ENCODE measurements around the gene ZNF496. TPM values are rescaled to one million over a fixed set of nuclear protein-coding genes. Genes with fewer than 3 reads are reported as not detected.
"Not testable (repeated sequence)": the region's sequence is repeated elsewhere in the genome, so short reads cannot be mapped to it uniquely, and the experiment has no call there.

The ZNF496 gene
- total RNA-seq, 1 experiment from 2014 or later, result 37.6 TPM

DNA sequence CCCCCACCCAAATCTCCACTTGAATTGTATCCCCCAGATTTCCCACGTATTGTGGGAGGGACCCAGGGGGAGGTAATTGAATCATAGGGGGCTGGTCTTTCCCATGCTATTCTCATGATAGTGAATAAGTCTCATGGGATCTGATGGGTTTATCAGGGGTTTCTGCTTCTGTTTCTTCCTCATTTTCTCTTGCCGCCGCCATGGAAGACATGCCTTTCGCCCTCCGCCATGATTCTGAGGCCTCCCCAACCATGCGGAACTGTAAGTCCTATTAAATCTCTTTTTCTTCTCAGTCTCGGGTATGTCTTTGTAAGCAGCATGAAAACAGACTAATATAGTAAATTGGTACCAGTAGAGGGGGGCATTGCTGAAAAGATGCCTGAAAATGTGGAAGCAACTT is 33.4 kb upstream of the ZNF496 start:
- Histone ChIP-seq H3K9me2 (ENCODE audit: insufficient read depth) (no peaks in the 10 kb centered on the region), H3K36me3 (ENCODE audit: low read depth) (no peaks in the 10 kb centered on the region), H3K27ac (no peak overlapping the region), H3F3A (ENCODE audit: insufficient read depth, low read depth) (no peaks in the 10 kb centered on the region), H3K9me3 (ENCODE audit: insufficient read depth, low read depth) (no peaks in the 10 kb centered on the region), H3K4me2 (no peak overlapping the region), H2AFZ (no peak overlapping the region), H3K27me3 (ENCODE audit: insufficient read depth, low read depth) (no peaks in the 10 kb centered on the region), H3K79me2 (ENCODE audit: low read depth) (no peaks in the 10 kb centered on the region), H4K20me1 (ENCODE audit: insufficient read depth) (no peaks in the 10 kb centered on the region), H3K4me3 (no peak overlapping the region), H3K4me1 (replicated peaks; ENCODE audit: insufficient read depth) (no peaks in the 10 kb centered on the region)
- no peak for DNase-seq
- POLR2A ChIA-PET (ENCODE audit: unreplicated experiment), result no interaction called here
- BruUV-seq (replicated peaks), result no TSS peak
- intact Hi-C loops (cut with micrococcal nuclease; ENCODE audit: unreplicated experiment), result no loop called here
- CTCF ChIA-PET, result no interaction called here
- TF ChIP-seq, protein P1, sequence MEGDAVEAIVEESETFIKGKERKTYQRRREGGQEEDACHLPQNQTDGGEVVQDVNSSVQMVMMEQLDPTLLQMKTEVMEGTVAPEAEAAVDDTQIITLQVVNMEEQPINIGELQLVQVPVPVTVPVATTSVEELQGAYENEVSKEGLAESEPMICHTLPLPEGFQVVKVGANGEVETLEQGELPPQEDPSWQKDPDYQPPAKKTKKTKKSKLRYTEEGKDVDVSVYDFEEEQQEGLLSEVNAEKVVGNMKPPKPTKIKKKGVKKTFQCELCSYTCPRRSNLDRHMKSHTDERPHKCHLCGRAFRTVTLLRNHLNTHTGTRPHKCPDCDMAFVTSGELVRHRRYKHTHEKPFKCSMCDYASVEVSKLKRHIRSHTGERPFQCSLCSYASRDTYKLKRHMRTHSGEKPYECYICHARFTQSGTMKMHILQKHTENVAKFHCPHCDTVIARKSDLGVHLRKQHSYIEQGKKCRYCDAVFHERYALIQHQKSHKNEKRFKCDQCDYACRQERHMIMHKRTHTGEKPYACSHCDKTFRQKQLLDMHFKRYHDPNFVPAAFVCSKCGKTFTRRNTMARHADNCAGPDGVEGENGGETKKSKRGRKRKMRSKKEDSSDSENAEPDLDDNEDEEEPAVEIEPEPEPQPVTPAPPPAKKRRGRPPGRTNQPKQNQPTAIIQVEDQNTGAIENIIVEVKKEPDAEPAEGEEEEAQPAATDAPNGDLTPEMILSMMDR (conservative IDR thresholded peaks at IDR 0.05), result no peak
- TF ChIP-seq EZH2 (IDR thresholded peaks at IDR 0.05; ENCODE audit: low read depth), result no peak

DNA sequence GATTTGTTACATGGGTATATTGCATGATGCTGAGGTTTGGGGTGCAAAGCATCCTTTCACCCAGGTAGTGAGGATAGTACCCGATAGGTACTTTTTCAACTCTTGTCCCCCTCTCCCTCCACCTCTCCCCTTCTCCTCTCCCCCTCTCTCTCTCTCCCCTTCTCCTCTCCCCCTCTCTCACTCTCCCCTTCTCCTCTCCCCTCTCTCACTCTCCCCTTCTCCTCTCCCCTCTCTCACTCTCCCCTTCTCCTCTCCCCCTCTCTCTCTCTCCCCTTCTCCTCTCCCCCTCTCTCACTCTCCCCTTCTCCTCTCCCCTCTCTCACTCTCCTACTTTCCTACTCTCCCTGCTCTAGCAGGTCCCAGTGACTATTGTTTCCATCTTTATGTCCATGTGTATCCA is 31.3 kb upstream of the ZNF496 start:
- H3F3A ChIP-seq (ENCODE audit: insufficient read depth, low read depth); H3K4me1 ChIP-seq (replicated peaks; ENCODE audit: insufficient read depth); H3K4me2 ChIP-seq; intact Hi-C loops (cut with micrococcal nuclease; ENCODE audit: unreplicated experiment); DNase-seq; H3K79me2 ChIP-seq (ENCODE audit: low read depth); H3K27me3 ChIP-seq (ENCODE audit: insufficient read depth, low read depth); BruUV-seq (replicated peaks); H3K9me2 ChIP-seq (ENCODE audit: insufficient read depth); H4K20me1 ChIP-seq (ENCODE audit: insufficient read depth); H2AFZ ChIP-seq; CTCF ChIA-PET; POLR2A ChIA-PET (ENCODE audit: unreplicated experiment); H3K36me3 ChIP-seq (ENCODE audit: low read depth); H3K27ac ChIP-seq; H3K4me3 ChIP-seq; H3K9me3 ChIP-seq (ENCODE audit: insufficient read depth, low read depth): not testable (repeated sequence)

DNA sequence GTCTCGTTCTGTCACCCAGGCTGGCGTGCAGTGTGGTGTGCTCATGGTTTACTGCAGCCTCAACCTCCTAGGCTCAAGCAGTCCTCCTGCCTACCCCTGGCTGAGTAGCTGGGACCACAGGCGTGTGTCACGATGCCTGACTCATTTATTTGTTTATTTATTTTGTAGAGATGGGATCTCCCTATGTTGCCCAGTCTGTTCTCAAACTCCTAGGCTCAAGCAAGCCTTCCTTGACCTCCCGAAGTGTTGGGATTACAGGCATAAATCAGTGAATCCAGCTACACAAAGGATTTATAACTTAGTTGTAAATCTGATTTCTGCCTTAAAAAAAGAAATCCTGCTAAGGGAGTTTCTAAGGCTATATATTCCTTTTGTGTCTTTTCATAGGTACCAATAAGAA is 30.5 kb upstream of the ZNF496 start:
- Histone ChIP-seq H3K4me3 (no peak overlapping the region), H3F3A (ENCODE audit: insufficient read depth, low read depth) (no peaks in the 10 kb centered on the region), H2AFZ (no peak overlapping the region), H3K4me1 (replicated peaks; ENCODE audit: insufficient read depth) (no peaks in the 10 kb centered on the region), H3K4me2 (no peak overlapping the region), H3K36me3 (ENCODE audit: low read depth) (no peaks in the 10 kb centered on the region), H3K27me3 (ENCODE audit: insufficient read depth, low read depth) (no peaks in the 10 kb centered on the region), H3K9me3 (ENCODE audit: insufficient read depth, low read depth) (no peaks in the 10 kb centered on the region), H3K27ac (no peak overlapping the region), H3K9me2 (ENCODE audit: insufficient read depth) (no peaks in the 10 kb centered on the region), H4K20me1 (ENCODE audit: insufficient read depth) (no peaks in the 10 kb centered on the region), H3K79me2 (ENCODE audit: low read depth) (no peaks in the 10 kb centered on the region)
- intact Hi-C loops (cut with micrococcal nuclease; ENCODE audit: unreplicated experiment), result no loop called here
- no peak for TF ChIP-seq EZH2 (IDR thresholded peaks at IDR 0.05; ENCODE audit: low read depth)
- ChIA-PET CTCF (no interaction called here), POLR2A (ENCODE audit: unreplicated experiment) (no interaction called here)
- no TSS peak for BruUV-seq (replicated peaks)
- DNase-seq, result no peak

DNA sequence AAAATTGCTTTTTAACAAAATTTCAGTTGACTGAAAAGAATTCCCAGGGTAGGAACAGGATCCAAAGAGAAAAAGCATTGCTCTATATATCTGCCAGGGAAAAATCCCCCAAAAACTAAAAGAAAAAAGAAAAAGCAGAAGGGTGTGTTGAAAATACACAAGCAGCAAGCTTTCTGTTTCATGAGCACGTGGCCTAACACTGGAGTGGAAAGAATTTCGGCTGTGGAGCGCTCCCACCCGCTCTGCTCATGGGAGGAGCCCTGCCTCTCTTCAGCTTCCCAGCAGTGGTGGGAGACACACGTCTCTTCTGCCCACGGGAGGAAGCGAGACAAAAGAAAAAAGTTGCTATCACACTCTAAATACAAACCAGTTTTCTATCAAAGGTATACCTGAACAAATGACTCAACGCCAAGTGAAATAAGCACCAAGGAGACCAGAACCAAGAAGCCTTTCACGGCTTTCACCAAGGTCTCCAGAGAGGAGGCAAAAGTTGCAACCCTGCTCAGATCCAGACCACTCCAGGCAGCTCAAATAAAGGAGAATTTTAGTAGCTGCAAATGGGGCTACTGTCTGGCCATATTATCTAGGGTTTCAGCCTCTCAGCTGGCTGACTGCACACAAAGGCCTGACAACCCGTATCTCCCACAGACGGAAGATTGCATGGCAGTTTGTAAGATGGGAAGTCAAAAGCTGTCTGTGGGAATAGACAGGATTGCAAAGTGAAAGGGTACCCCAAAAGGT is 29.5 kb upstream of the ZNF496 start:
- Histone ChIP-seq H3K27me3 (ENCODE audit: insufficient read depth, low read depth) (no peaks in the 10 kb centered on the region), H3K9me3 (ENCODE audit: insufficient read depth, low read depth) (no peaks in the 10 kb centered on the region), H3K36me3 (ENCODE audit: low read depth) (no peaks in the 10 kb centered on the region), H4K20me1 (ENCODE audit: insufficient read depth) (no peaks in the 10 kb centered on the region), H3K4me3 (no peak overlapping the region), H3K27ac (no peak overlapping the region), H3K4me1 (replicated peaks; ENCODE audit: insufficient read depth) (no peaks in the 10 kb centered on the region), H3F3A (ENCODE audit: insufficient read depth, low read depth) (no peaks in the 10 kb centered on the region), H3K9me2 (ENCODE audit: insufficient read depth) (no peaks in the 10 kb centered on the region), H3K4me2 (no peak overlapping the region), H2AFZ (no peak overlapping the region), H3K79me2 (ENCODE audit: low read depth) (no peaks in the 10 kb centered on the region)
- CTCF ChIA-PET, result no interaction called here
- intact Hi-C loops (cut with micrococcal nuclease; ENCODE audit: unreplicated experiment), result no loop called here
- DNase-seq, result no peak
- no TSS peak for BruUV-seq (replicated peaks)
- POLR2A ChIA-PET (ENCODE audit: unreplicated experiment), result no interaction called here
- TF ChIP-seq, protein P1 (conservative IDR thresholded peaks at IDR 0.05), result no peak
- no peak for TF ChIP-seq EZH2 (IDR thresholded peaks at IDR 0.05; ENCODE audit: low read depth)
